Smooth muscle cell of bladder (primary cell): ENCODE results near the gene SLC13A5. TPM values are rescaled to one million over a fixed set of nuclear protein-coding genes. Genes with fewer than 3 reads are reported as not detected.

Experiments
- total RNA-seq: library from RNA; depleted of rRNA; stranded (reverse); fragments of >200 nt; gene quantifications from 2 replicates; pipeline ENCODE4 v1.2.3, GENCODE V29; 2014

SLC13A5 gene
- not detected in 2 replicates for total RNA-seq

DNA sequence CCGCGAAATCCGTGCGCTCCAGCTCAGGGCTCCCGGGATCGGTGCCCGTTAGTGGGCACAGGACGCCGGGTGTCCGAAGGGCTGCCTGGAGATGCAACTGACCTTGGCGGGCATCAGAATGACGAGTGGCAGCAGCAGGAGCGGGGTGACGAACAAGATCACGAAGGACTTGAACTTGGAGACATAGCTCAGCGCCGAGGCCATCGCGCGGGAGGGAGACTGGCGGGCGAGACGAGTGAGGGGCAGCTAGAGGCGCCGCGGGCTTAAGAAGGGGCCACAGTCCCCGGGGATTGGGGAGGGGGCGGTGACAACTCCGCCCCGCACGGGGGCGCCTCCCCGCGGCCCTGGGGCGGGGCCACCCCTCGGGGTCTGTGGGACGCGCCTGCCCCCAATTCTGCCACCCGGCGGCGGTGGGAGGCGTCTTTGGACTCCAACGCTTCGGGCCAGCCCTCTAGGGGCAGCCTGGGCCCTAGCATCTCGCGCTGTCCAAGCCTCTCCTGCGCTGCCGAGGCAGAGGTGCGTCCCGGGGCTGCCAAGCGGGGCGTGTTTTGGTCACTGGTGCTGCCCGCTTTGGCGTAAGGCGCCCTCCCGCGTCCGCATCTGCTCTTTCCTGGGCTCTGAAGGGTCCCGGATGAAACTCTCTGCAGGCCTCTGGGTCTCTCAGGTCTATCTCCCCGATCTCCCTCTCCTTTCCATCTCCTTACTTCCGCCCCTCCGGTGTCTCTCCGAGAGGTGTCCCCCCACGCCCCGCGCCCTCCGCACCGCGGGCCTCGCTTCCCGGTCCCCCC is at the start of gene SLC13A5:
SLC13A5 (minus strand) TSS at position 240 of the 788 bp plus-strand sequence; CDS start at position 204, 36 bp downstream.

DNA sequence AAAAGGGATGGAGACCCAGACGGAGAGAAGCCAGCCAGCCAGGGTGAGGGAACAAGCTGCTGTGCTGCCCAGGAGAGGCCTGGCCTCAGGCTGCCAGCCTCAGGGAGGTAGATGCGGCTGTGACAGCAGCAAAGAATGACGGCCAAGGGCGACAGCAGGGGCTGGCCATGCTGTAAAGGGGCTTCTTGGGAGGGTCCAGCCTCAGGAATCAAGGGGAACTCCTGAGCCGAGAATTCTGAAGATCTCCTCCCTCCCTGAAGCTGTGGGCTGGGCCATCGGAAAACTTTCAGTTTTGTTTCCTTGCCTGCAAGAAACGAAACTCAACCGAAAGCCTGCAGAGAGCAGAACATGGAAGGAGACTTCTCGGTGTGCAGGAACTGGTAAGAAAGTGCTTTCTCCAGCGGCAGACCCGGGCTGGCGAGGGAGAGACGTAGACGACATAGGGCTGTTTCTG is 42.6 kb upstream of the SLC13A5 start, which contains the start of gene XAF1:
XAF1 (plus strand) TSS at position 316 of the 454 bp plus-strand sequence; CDS start at position 349, 33 bp downstream.

DNA sequence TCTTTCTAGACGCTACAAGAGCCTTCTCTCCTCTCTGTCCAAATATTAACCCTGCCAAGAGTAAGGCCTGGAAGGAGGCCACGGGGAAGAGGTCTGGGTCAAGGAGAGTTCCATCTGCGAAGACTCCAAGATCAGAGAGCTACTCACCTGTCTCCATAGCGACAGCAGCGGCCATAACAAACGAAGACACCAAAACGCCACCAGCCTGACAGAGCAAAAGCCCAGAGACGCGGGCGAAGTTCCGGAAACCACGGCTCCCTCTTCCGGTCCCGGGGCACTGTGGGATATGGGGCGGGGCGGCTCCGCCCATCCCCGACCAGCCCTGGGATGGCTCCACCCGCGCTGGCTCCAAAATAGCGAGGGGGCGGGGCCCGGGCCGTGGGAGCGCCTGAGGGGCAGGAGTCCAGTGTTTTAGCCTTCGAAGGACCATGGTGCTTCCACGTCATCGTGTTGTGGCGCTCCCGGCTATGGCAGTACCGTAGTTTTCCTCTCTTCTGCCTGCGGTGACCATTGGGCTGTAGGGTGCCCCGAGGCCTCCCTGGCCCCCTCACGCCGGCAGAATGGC is 61.7 kb downstream of the SLC13A5 start, which contains the start of the genes C17orf100 and MED31:
C17orf100 (plus strand) TSS at position 409 of the 565 bp plus-strand sequence; CDS start at position 561, 152 bp downstream.
MED31 (minus strand) TSS at position 252 of the 565 bp plus-strand sequence; CDS start at position 175, 77 bp downstream.

DNA sequence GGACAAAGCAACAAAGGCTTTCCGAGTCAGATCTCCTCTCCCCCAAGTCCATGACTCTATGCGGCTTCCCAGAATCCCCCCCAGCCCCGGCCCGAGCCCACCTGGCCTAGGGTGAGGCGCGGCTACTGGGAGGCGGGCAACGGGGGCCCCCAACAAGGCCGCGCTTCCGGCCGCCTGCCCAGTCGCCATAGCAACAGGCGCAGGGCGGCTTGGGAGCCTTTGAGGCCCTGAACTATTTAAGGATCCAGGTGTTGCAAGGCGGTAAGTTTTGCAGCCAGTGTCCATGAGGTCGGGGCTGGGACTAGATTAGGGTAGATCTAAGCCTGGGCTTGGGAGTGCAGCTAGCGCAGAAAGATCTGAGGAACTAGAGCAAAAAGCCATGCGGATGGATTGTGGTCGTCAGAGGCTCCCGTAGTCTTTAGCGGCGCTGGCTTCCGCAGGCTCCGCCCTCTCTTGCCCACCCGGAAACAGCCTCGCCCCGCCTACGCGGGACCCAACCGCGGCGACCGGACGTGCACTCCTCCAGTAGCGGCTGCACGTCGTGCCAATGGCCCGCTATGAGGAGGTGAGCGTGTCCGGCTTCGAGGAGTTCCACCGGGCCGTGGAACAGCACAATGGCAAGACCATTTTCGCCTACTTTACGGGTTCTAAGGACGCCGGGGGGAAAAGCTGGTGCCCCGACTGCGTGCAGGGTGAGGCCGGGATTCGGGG is 72.5 kb downstream of the SLC13A5 start, which contains the start of the genes KIAA0753 and TXNDC17:
KIAA0753 (minus strand) TSS at position 176 of the 711 bp plus-strand sequence. CDS start 5,608 bp downstream, outside the sequence.
TXNDC17 (plus strand) TSS at position 525 of the 711 bp plus-strand sequence; CDS start at position 548, 23 bp downstream.

Other genes starting within 250 kb of the SLC13A5 start
- 0.14 and 0.28 TPM in 2 replicates for gene PITPNM3, start 156.8 kb downstream of the SLC13A5 start, total RNA-seq
- 8.2 and 11.3 TPM in 2 replicates for gene KIAA0753, start 72.7 kb downstream of the SLC13A5 start, total RNA-seq
- 102 and 110 TPM in 2 replicates for gene TXNDC17, start 72.3 kb downstream of the SLC13A5 start, total RNA-seq
- gene MED31, start 61.8 kb downstream of the SLC13A5 start, total RNA-seq = 8.5 and 10.4 TPM in 2 replicates
- gene C17orf100, start 61.6 kb downstream of the SLC13A5 start, total RNA-seq = 0.18 and 0.43 TPM in 2 replicates
- gene XAF1, start 42.7 kb upstream of the SLC13A5 start, total RNA-seq = 20.3 and 40.0 TPM in 2 replicates
- under 0.01 and 0.14 TPM in 2 replicates for gene FBXO39, start 62.8 kb upstream of the SLC13A5 start, total RNA-seq
- gene TEKT1, start 118.4 kb upstream of the SLC13A5 start, total RNA-seq = not detected in 2 replicates